Measurements from ENCODE around the gene ATXN1. TPM values are rescaled to one million over a fixed set of nuclear protein-coding genes. Genes with fewer than 3 reads are reported as not detected.
"Not testable (repeated sequence)": the region's sequence is repeated elsewhere in the genome, so short reads cannot be mapped to it uniquely, and the experiment has no call there.

The ATXN1 gene
- total RNA-seq, 2 experiments from 2014 or later = 27.8 to 32.8 TPM

GRCh38 chr6:16274885-16275589, 486.2 kb downstream of the ATXN1 start:
- Mint-ChIP-seq H3K4me3 (no peak overlapping the region), H3K4me1 (peaks cover 14% of the 10 kb centered on the region), H3K36me3 (no peaks in the 10 kb centered on the region), H3K9me3 (no peaks in the 10 kb centered on the region), H3K27ac (no peak overlapping the region), H3K27me3 (no peaks in the 10 kb centered on the region)
- DNase-seq = no peak

DNA sequence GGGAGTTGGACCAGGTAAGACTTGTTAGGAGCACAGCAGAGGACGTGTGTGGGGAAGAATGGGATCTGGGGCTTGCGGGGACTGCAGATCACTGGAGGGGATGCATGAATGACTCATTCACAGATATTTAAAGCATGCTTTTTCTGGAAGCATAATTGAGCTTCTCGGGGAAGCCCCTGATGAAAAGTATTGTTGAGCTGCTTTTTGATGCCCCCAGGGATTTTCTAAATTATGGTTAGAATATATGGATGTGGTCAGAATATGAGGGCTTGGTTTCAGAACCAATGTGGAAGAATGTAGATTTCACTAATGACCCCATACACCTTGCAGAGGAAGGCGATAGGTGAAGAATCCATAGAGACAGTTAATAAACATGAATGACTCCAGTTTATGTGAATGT, 486.8 kb downstream of the ATXN1 start:
- no peaks in the 10 kb centered on the region for H3K9me3 Mint-ChIP-seq
- no peaks in the 10 kb centered on the region for H3K36me3 Mint-ChIP-seq
- H3K4me1 Mint-ChIP-seq = peaks cover 14% of the 10 kb centered on the region
- H3K4me3 Mint-ChIP-seq = no peak overlapping the region
- no peak for DNase-seq
- H3K27me3 Mint-ChIP-seq = no peaks in the 10 kb centered on the region
- no peak overlapping the region for H3K27ac Mint-ChIP-seq

DNA sequence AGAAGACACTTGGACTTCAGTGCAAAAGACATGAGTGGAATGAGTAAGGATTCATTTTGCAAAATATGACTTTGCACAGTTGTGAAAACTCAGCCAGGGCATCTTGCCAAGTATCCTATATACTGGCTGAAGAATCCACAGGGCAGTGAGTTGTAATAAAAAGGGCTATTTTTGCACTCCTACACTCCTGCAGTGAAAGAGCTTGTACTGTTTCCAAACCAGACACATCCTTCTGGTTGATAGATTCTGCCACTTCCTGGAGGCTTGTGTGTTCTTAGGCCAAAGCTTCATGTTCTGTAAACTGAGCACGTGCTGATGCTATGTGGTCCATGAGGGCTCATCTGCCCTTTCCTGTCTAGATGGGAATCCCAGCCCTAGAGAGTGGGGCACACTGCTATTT, 488.0 kb downstream of the ATXN1 start:
- Mint-ChIP-seq H3K4me3 (no peak overlapping the region), H3K27ac (no peak overlapping the region), H3K4me1 (peaks cover 14% of the 10 kb centered on the region), H3K27me3 (no peaks in the 10 kb centered on the region), H3K36me3 (no peaks in the 10 kb centered on the region), H3K9me3 (no peaks in the 10 kb centered on the region)
- DNase-seq = no peak

DNA sequence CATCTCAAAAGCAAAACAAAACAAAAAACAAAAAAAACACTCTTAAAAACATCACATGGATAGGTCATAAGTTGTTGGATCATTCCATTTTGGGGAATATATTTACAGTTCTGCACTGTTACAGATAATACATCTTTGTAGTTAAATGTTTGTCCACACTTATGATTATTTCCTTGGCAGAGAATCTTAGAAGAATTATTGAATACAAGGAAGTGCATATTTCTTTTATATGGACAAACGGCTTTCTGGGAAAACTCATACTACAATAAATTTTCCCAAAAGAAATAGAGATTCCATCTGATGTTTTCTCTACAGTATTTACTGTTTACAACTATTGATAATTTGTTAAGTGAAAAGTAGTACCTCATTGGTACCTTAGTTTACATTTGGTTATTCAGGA, 489.1 kb downstream of the ATXN1 start:
- H3K9me3 Mint-ChIP-seq = no peaks in the 10 kb centered on the region
- DNase-seq = no peak
- H3K4me1 Mint-ChIP-seq = peaks cover 8% of the 10 kb centered on the region

GRCh38 chr6:16271428-16271827, 489.8 kb downstream of the ATXN1 start:
- Mint-ChIP-seq H3K4me1 (peaks cover 8% of the 10 kb centered on the region), H3K36me3 (no peaks in the 10 kb centered on the region), H3K9me3 (no peaks in the 10 kb centered on the region), H3K27ac (no peak overlapping the region), H3K27me3 (no peaks in the 10 kb centered on the region), H3K4me3 (no peak overlapping the region)
- no peak for DNase-seq

More for the DNA sequence above, 489.1 kb downstream of the ATXN1 start:
- no peak overlapping the region for H3K27ac Mint-ChIP-seq
- no peaks in the 10 kb centered on the region for H3K36me3 Mint-ChIP-seq
- H3K4me3 Mint-ChIP-seq = no peak overlapping the region
- H3K27me3 Mint-ChIP-seq = no peaks in the 10 kb centered on the region

DNA sequence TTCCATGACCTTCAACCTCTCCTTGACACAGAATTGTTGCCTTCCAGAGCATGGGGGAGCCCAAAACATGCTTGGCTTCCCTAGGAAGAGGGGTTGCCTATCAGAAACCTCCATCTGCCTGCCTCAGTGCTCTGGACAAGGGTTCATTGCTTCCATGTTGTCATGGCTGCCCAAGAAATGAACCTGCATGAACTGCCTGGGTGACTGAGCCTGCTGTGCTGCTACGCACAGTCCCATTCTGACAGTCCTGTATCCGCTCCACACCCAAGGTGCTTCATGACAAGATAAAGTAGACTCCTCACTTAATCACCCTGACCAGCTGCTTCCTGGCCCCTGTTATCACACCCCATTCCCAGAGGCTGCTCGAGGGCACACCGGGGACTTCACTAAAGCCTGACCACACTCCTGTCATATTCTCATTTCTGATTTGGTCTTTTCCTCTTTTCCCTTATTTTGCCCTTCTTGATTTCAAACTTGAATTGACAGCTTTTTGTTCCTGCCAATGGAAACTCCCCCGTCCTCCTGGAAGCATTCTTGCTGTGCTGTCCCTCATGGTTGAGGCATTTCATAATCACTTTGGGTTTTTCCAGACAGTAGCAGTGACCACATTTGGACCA, 491.0 kb downstream of the ATXN1 start:
- H3K27me3 Mint-ChIP-seq = no peaks in the 10 kb centered on the region
- peaks cover 8% of the 10 kb centered on the region for H3K4me1 Mint-ChIP-seq
- no peak overlapping the region for H3K27ac Mint-ChIP-seq
- no peak for DNase-seq
- no peaks in the 10 kb centered on the region for H3K36me3 Mint-ChIP-seq
- H3K4me3 Mint-ChIP-seq = no peak overlapping the region
- no peaks in the 10 kb centered on the region for H3K9me3 Mint-ChIP-seq

GRCh38 chr6:16269442-16270070, 491.7 kb downstream of the ATXN1 start:
- not testable (repeated sequence) for H3K4me1 Mint-ChIP-seq, H3K4me3 Mint-ChIP-seq, H3K27me3 Mint-ChIP-seq, H3K27ac Mint-ChIP-seq, H3K36me3 Mint-ChIP-seq, DNase-seq, H3K9me3 Mint-ChIP-seq

DNA sequence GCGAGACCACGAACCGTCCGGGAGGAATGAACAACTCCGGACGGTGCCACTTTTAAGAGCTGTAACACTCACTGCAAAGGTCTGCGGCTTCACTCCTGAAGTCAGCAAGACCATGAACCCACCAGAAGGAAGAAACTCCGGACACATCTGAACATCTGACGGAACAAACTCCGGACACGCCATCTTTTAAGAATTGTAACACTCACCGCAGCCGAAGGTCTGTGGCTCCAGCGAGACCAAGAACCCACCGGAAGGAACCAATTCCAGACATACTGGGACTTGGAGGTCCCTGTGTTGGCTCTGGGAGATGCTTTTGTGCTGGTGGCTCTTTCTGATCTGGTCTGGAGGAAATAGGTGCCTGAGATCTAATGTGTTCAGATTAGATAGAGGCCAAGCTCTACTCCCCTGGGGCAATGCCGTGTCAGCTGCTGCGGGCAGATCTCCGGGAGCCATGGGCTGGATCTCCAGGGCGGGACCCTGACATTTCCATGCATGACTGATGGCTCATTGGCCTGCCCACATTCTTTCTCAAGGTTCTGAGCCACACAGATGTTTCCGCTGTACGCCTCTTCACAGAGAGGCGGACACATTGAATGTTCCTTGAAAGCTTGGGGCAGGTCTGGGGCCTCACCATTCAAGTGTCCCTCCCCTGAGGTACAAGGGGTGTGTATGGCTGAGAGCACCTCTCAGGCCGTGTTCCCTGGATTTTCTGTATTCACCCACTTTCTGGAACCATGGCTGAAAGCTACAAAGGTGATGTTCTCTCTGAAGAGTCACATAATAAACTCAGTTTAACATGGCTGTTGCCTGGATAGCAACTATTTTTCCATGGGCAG, 493.6 kb downstream of the ATXN1 start:
- no peaks in the 10 kb centered on the region for H3K36me3 Mint-ChIP-seq
- H3K27ac Mint-ChIP-seq = no peak overlapping the region
- H3K4me1 Mint-ChIP-seq = no peaks in the 10 kb centered on the region
- no peaks in the 10 kb centered on the region for H3K9me3 Mint-ChIP-seq
- DNase-seq = no peak
- H3K4me3 Mint-ChIP-seq = no peak overlapping the region
- H3K27me3 Mint-ChIP-seq = peaks cover 5% of the 10 kb centered on the region

DNA sequence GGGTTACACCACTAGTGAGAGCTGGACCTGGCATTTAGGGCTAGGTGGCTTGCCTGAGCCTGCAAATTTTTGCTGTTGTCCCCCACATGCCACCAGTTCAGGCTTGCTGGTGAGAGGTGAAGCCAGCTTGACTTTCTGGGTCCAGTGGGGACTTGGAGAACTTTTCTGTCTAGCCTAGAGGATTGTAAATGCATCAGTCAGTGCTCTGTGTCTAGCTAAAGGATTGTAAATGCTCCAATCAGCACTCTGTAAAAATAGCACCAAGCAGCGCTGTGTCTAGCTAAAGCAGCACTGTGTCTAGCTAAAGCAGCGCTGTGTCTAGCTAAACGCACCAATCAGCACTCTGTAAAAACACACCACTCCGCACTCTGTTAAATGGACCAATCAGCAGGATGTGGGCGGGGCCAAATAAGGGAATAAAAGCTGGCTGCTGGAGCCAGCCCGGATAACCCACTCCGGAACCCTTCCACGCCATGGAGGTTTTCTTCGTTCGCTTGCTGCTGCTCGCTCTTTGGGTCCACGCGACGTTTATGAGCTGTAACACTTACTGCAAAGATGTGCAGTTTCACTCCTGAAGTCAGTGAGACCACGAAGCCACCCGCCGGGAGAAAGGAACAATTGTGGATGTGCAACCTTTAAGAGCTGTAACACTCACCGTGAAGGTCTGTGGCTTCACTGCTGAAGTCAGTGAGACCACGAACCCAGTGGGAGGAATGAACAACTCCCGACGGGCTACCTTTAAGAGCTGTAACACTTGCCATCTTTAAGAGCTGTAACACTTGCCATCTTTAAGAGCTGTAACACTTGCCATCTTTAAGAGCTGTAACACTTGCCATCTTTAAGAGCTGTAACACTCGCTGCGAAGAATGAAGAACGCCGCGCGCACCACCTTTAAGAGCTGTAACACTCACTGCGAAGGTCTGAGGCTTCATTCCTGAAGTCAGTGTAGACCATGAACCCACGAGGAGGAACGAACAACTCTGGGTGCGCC, 495.6 kb downstream of the ATXN1 start:
- no peak for DNase-seq
- peaks cover 5% of the 10 kb centered on the region for H3K27me3 Mint-ChIP-seq
- no peak overlapping the region for H3K27ac Mint-ChIP-seq
- no peak overlapping the region for H3K4me3 Mint-ChIP-seq
- no peaks in the 10 kb centered on the region for H3K36me3 Mint-ChIP-seq
- H3K9me3 Mint-ChIP-seq = no peaks in the 10 kb centered on the region
- no peaks in the 10 kb centered on the region for H3K4me1 Mint-ChIP-seq

- no peaks in the 10 kb centered on the region for H3K4me1 Mint-ChIP-seq
- no peak overlapping the region for H3K4me3 Mint-ChIP-seq
- peaks cover 5% of the 10 kb centered on the region for H3K27me3 Mint-ChIP-seq
- DNase-seq = no peak
- no peaks in the 10 kb centered on the region for H3K36me3 Mint-ChIP-seq
- no peaks in the 10 kb centered on the region for H3K9me3 Mint-ChIP-seq
- no peak overlapping the region for H3K27ac Mint-ChIP-seq
Observed at GRCh38 chr6:16264785-16265184, 496.5 kb downstream of the ATXN1 start.

DNA sequence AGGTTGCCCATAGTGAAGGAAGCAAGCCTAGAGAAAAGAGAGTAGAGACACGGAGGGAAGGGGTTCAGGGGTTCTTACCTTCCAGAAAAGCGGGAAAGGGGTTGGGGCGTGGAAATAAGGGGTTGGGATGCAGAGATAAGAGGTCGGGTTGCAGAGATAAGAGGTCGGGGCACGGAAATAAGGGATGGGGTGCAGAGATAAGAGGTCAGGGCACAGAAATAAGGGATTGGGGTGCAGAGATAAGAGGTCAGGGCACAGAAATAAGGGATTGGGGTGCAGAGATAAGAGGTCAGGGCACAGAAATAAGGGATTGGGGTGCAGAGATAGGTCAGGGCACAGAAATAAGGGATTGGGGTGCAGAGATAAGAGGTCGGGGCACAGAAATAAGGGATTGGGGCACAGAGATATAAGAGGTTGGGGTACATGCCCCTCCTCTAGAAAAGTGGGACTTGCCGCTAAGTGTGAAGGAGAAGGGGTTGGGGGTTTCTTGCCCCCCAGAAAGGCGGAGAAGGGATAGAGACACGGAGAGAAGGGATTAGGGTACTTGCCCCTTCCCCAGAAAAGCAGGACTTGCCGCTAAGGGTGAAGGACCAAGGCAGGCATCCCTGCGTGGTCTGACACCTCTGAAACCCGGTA, 497.7 kb downstream of the ATXN1 start:
- H3K27ac Mint-ChIP-seq, DNase-seq, H3K36me3 Mint-ChIP-seq, H3K27me3 Mint-ChIP-seq, H3K9me3 Mint-ChIP-seq, H3K4me3 Mint-ChIP-seq, H3K4me1 Mint-ChIP-seq: not testable (repeated sequence)

GRCh38 chr6:16262773-16263172, 498.5 kb downstream of the ATXN1 start:
- not testable (repeated sequence) for H3K9me3 Mint-ChIP-seq, H3K4me1 Mint-ChIP-seq, H3K4me3 Mint-ChIP-seq, H3K27ac Mint-ChIP-seq, DNase-seq, H3K36me3 Mint-ChIP-seq, H3K27me3 Mint-ChIP-seq

DNA sequence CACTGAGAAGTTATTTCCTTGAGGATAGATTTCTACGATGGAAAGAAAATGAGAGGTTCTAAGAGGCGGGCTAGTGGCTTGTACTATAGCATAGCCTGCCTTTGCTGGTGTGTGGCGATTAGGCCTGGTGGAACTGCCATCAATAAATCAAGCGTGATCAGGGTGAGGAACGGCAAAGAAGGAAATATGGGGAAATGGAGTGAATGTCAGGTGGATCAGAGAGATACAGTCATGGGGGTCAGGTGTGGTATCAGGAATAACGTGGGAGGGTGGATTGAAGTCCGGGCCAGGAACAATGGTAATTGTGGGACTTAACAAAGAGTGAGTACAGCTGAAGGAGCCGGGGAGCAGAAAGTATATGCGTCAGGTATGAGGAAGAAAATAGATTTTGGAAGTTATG, 500.7 kb downstream of the ATXN1 start:
- not testable (repeated sequence) for H3K36me3 Mint-ChIP-seq, H3K27ac Mint-ChIP-seq, H3K4me3 Mint-ChIP-seq, H3K9me3 Mint-ChIP-seq, DNase-seq, H3K27me3 Mint-ChIP-seq, H3K4me1 Mint-ChIP-seq

DNA sequence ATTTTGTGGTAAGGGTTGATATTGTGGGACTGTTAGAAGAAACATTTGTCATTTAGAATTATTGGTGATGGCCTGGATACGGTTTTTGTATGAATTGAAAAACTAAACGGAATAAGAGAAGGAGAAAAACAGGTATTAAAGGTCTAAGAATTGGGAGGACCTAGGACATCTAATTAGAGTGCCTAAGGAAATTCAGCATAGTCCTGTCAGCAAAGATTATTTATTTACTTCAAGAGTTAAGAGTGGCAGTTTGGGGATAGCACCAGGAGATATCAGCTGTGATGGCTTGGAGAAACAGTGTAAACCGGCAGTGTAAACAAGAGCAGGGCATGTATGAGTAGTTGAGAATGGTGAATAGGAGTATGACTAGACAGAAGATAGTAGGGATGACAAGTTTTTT, 501.7 kb downstream of the ATXN1 start:
- H3K27ac Mint-ChIP-seq, H3K27me3 Mint-ChIP-seq, H3K9me3 Mint-ChIP-seq, H3K4me3 Mint-ChIP-seq, DNase-seq, H3K4me1 Mint-ChIP-seq, H3K36me3 Mint-ChIP-seq: not testable (repeated sequence)

All from activated naive CD8-positive, alpha-beta T cell treated with anti-CD3 and anti-CD28 coated beads for 36 hours (primary cell).